Measurements from ENCODE around the gene BCL2L1. TPM values are rescaled to one million over a fixed set of nuclear protein-coding genes. Genes with fewer than 3 reads are reported as not detected.

Gene BCL2L1
- total and polyA plus RNA-seq, 2 experiments from 2014 or later, result 42.4 to 110 TPM

DNA sequence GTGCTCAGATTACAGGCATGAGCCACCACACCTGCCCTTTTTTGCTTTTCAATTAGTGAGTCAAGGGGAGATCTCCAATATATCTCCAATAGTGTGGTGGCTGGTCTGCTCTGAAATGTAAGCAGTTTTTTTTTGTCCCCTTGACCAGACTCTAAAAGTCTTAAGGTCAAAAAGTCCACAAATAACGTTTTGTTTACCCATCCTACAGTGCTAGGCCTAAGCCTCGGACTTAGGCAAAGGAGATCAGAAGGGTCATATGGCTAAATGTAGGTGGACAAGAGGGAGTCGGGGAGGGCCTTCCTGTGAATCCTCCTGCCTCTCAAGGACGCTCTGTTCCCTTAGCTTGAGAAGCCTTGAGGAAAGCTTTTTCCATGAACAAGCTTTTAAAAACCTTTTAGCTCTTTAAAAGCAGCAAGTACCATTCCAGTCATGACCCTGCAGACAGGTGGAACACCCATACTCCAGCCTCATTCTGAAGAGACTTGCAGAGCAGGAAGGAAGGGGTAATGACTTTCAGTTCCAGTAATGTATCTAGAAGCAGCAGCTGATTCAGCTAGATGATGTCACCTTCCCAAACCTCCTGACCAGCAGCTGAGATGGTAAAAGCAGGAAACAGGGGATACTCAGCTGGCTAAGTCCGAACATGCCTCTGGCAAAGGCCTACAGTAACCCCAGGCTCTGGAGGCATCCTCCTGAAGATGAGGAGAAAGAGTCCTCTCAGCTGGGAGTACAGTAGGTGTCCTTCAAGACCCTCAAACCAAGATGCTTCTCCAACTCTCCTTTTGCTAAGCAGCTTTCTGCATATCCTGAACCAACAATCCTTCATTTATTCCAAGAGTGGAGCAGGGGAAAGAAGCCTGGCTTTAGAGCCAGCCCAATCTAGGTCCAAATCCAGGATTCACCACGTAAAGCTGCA lies 23.6 kb downstream of the BCL2L1 start:
- peak overlapping the region; percentile 37 for H3K27ac Mint-ChIP-seq
- Histone ChIP-seq H2AFZ (no peak overlapping the region), H3K4me1 (ENCODE audit: insufficient read depth) (peaks cover 25% of the 10 kb centered on the region), H3K4me3 (no peak overlapping the region), H3F3A (replicated peaks; ENCODE audit: low read depth) (peaks cover 10% of the 10 kb centered on the region), H3K79me2 (replicated peaks; ENCODE audit: insufficient read depth) (peaks cover 98% of the 10 kb centered on the region), H3K36me3 (ENCODE audit: insufficient read depth) (no peaks in the 10 kb centered on the region), H3K27me3 (ENCODE audit: insufficient read depth) (no peaks in the 10 kb centered on the region), H4K20me1 (replicated peaks; ENCODE audit: insufficient read depth) (peaks cover 8% of the 10 kb centered on the region), H3K4me2 (no peak overlapping the region), H3K9me2 (ENCODE audit: insufficient read depth) (0 out of 2 replicates have a peak, but pooled peaks cover 2% of the 10 kb centered on the region), H3K27ac (ENCODE audit: low read depth) (0 out of 2 replicates have a peak overlapping the region, but pooled peaks have one; percentile 57)
- H3K4me1 Mint-ChIP-seq, result peaks cover 27% of the 10 kb centered on the region
- no peak for TF ChIP-seq ZNF114 (CRISPR knock-in tag; IDR thresholded peaks at IDR 0.05)
- TF ChIP-seq, protein P1, sequence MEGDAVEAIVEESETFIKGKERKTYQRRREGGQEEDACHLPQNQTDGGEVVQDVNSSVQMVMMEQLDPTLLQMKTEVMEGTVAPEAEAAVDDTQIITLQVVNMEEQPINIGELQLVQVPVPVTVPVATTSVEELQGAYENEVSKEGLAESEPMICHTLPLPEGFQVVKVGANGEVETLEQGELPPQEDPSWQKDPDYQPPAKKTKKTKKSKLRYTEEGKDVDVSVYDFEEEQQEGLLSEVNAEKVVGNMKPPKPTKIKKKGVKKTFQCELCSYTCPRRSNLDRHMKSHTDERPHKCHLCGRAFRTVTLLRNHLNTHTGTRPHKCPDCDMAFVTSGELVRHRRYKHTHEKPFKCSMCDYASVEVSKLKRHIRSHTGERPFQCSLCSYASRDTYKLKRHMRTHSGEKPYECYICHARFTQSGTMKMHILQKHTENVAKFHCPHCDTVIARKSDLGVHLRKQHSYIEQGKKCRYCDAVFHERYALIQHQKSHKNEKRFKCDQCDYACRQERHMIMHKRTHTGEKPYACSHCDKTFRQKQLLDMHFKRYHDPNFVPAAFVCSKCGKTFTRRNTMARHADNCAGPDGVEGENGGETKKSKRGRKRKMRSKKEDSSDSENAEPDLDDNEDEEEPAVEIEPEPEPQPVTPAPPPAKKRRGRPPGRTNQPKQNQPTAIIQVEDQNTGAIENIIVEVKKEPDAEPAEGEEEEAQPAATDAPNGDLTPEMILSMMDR (conservative IDR thresholded peaks at IDR 0.05; ENCODE audit: low read depth in 2 of 2), result no peak
- H3K4me3 Mint-ChIP-seq, result no peak overlapping the region
- peaks cover 17% of the 10 kb centered on the region for H3K36me3 Mint-ChIP-seq (ENCODE audit: low read depth)
- no peaks in the 10 kb centered on the region; the same call in 2 of the 3 replicates for H3K9me3 Mint-ChIP-seq
- ATAC-seq (no peak), DNase-seq (ENCODE audit: low spot score) (no peak)
- peaks cover 9% of the 10 kb centered on the region for H3K27me3 Mint-ChIP-seq (ENCODE audit: insufficient read depth, low read depth, poor library complexity)

- Histone ChIP-seq H3K4me3 (no peak overlapping the region), H3K36me3 (ENCODE audit: insufficient read depth) (no peaks in the 10 kb centered on the region), H3K79me2 (replicated peaks; ENCODE audit: insufficient read depth) (peaks cover 97% of the 10 kb centered on the region), H3F3A (replicated peaks; ENCODE audit: low read depth) (peaks cover 10% of the 10 kb centered on the region), H3K27me3 (ENCODE audit: insufficient read depth) (no peaks in the 10 kb centered on the region), H3K27ac (ENCODE audit: low read depth) (peak overlapping the region; percentile 53), H2AFZ (no peak overlapping the region), H3K4me2 (no peak overlapping the region), H3K4me1 (ENCODE audit: insufficient read depth) (peaks cover 32% of the 10 kb centered on the region), H3K9me2 (ENCODE audit: insufficient read depth) (0 out of 2 replicates have a peak, but pooled peaks cover 2% of the 10 kb centered on the region), H4K20me1 (replicated peaks; ENCODE audit: insufficient read depth) (peaks cover 8% of the 10 kb centered on the region)
- no peak overlapping the region for H3K4me3 Mint-ChIP-seq
- H3K27me3 Mint-ChIP-seq (ENCODE audit: insufficient read depth, low read depth, poor library complexity), result peaks cover 10% of the 10 kb centered on the region
- H3K4me1 Mint-ChIP-seq, result peaks cover 34% of the 10 kb centered on the region
- no peaks in the 10 kb centered on the region; the same call in 2 of the 3 replicates for H3K9me3 Mint-ChIP-seq
- ATAC-seq, result no peak
- no peak overlapping the region for H3K27ac Mint-ChIP-seq
- no peak for DNase-seq (ENCODE audit: low spot score)
- TF ChIP-seq CREB1 (CRISPR knock-in tag; IDR thresholded peaks at IDR 0.05; ENCODE audit: low read depth) (no peak), ZNF114 (CRISPR knock-in tag; IDR thresholded peaks at IDR 0.05) (no peak), STAT1 (IDR thresholded peaks at IDR 0.05; ENCODE audit: unreplicated experiment) (no peak)
- peaks cover 17% of the 10 kb centered on the region for H3K36me3 Mint-ChIP-seq (ENCODE audit: low read depth)
These were observed 24.3 kb downstream of the BCL2L1 start for GRCh38 chr20:31698243-31698802.

Data from GM23338 (cell line).